ENCODE measurements around the gene PHF21A.

DNA sequence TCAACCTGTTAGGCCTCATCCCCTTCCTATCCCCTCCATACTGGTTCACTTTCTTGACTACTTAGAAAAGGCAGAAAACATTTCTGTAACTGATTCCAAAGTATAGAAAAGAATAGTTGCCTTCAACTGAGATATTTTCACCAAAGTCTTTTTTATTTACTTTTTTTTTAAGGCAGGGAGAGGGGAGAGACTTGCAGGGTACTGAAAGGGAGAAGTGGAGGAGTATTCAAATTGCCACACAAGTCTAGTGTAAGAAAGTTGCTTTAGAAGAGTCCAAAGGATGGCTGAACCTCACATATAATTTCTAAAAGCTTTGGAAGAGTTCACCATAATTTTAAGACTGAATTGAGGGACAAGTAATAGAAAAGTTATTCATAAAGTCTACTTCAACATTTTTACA is 6.3 kb downstream of the PHF21A start:
- TF ChIP-seq EZH2 (IDR thresholded peaks at IDR 0.05) (no peak), EZH2phosphoT487 (IDR thresholded peaks at IDR 0.05) (no peak)
- TF ChIP-seq, protein P1, sequence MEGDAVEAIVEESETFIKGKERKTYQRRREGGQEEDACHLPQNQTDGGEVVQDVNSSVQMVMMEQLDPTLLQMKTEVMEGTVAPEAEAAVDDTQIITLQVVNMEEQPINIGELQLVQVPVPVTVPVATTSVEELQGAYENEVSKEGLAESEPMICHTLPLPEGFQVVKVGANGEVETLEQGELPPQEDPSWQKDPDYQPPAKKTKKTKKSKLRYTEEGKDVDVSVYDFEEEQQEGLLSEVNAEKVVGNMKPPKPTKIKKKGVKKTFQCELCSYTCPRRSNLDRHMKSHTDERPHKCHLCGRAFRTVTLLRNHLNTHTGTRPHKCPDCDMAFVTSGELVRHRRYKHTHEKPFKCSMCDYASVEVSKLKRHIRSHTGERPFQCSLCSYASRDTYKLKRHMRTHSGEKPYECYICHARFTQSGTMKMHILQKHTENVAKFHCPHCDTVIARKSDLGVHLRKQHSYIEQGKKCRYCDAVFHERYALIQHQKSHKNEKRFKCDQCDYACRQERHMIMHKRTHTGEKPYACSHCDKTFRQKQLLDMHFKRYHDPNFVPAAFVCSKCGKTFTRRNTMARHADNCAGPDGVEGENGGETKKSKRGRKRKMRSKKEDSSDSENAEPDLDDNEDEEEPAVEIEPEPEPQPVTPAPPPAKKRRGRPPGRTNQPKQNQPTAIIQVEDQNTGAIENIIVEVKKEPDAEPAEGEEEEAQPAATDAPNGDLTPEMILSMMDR (IDR thresholded peaks at IDR 0.05) = no peak

All from neural progenitor cell (in vitro differentiated cells).